Activated T-cell treated with anti-CD3 and anti-CD28 coated beads, Interleukin-2, amount 50 U/mL, for 48 hours (primary cell): ENCODE data around the gene ELK1.

ENCODE experiments used
- DNase-seq, 2 experiments: peaks; one replicate each; pipeline ENCODE4 v3.0.0-alpha.2; 2020

ELK1 gene

DNA sequence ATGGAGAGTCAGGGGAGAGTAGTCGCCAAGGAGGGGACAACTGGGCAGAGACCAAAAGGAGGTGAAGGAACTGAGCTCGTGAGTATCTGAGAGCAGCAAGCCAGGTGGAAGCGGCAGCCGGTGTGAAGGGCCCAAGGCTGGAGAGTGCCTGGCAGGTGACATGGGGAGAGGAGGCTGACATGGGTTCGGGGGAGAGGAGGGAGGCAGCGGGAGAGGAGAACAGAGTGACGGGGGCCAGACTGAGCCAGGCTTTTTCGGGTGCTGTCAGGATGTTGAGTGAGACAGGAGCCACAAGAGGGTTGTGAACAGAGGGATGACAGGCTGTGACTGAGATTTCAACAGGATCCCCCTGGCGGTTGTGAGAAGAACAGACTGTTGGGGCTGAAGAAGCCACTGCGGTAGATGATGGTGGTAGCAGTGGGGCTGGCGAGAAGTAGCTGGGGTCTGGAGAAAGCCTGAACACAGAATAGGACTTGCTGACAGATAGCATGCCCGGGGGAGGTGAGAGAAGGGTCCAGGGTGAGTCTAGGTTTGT is 5.7 kb downstream of the ELK1 start:
- DNase-seq: no peak

DNA sequence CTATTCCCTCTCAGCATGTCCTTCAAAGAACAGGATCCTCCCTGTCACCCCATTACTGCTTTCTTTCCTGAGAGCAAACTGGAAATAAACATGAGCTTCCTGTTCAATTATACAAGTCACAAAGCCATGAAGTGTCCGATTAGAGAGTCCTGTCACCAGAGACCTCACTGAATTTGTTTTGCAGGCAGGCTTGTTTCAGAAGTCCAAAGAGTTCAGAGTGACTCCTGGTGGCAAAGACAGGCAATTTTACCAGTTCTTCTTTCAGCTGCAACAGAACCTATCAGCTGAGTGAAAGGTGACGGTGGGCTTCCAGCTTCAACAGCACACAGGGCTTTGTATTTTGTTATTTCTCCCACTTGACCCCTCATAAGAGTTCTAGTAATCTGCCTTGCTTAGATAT is 6.4 kb downstream of the ELK1 start:
- no peak for DNase-seq

DNA sequence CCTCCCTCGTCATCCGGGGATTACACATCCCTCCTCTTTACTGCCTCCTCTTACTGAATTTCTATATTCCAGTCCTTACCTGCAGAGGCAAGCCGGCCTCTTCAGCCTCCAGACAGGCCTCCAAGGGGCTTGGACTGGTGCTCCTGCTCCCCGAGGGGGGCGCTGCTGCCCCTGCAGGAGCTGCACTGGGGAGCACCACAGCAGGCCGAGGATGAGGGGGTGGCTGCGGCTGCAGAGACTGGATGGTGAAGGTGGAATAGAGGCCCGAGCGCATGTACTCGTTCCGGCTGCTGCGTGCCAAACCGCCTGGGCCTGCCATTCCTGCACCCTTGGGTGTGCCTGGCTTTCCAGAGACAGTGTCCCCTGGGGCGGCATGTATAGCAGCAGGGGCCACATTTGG is 11.5 kb downstream of the ELK1 start:
- DNase-seq: no peak

DNA sequence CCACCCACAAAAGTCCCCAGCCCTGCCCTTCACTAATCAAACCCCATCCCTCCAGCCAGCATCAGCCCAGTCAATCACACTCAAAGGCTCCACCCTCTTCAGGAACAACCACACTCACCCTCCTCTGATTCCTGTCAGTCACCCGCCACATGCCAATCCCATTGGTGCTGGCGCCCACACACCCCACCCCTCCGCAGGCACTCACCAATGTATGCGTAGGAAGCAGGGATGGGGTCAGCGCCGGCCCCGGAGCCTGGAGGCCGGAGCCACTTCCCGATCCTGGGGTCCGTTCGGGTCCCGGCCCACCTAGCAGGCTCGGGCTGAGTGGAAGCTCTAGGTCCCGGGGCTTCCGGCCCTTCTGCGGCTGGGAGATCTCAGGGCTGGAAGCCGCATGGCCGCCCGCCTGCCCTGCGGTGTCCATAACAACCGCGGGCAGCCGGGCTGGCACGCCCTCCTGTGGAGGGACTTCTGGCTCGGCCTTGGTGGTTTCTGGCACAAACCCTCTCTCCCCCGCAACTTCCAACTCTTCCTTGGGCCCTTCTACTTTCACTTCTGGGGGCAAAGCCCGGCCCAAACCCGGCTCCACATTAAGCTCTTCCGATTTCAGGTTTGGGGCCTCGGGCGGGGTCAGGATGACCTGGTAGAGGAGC is 12.7 kb downstream of the ELK1 start:
- DNase-seq: peak in 1 of 2 experiments; percentile 57

DNA sequence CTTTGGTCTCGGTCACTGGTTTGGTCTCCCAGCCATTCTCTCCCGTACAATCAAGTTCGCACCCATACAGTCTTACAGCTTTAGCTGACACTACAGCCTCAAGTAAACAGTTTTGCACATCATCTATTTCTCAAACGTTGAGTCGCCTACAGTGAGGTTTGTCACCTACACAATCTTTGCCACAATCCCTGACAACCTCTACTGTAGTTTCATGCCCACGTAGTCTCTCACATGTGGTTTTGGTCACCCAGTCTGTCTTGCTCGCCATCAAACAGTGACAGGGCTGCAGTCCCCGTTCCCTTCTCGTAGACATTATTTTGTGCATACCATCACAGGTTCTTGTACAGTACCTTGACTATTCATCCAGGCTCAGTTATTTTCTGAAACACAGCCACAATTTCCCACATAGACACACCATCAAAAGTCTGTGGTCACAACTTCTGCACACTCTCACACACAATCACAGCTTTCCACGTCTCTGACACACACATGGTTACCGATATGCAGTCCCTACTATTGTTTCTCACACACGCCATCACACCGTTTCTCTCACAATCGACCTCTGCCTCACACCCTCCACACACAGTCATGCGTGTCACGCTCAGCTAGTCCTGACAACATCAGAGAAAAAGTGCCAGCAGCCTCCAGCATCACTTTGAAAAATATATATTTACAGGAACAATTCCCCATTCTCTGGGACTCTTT is 15.3 kb downstream of the ELK1 start:
- peak in 1 of 2 experiments; percentile 47 for DNase-seq

DNA sequence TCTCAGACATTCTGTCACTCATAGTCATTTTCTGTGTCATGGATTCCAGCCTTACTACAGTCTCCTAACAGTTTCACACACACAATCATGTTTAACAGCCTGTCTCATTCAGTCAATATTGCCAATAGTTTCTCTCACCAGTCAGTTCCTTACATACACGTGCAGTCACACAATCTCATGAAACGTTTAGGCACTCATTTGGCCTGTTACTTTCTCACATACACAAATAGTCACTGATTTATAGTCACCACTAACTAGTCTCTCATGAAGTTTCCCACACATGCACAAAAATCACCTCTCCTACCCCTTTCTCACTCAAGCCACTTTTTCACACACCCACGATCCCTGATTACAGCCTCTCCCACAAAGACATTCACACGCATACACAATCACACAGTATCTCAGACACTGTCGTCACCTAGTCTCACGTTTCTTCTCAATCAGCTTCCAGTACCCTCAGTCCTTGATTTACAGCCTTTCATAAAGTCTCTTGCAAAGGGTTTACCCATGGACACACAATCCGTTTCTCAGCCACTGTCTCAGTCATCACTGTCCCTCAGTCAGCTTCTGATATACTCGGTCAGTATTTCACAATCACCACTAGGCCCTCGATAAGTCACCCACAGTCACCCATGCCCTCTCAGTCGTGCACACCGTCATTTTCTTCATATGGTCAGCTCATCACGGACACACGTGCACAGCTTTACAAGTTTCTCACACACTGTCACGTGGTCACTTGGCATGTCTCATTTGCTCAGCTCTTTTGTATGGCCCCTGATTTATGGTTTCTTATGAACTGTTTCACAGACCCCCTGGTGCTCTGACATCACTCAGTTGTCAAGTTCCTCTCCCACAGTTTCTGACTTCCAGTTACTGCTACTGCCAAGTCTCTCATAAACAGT is 16.4 kb downstream of the ELK1 start:
- no peak for DNase-seq

DNA sequence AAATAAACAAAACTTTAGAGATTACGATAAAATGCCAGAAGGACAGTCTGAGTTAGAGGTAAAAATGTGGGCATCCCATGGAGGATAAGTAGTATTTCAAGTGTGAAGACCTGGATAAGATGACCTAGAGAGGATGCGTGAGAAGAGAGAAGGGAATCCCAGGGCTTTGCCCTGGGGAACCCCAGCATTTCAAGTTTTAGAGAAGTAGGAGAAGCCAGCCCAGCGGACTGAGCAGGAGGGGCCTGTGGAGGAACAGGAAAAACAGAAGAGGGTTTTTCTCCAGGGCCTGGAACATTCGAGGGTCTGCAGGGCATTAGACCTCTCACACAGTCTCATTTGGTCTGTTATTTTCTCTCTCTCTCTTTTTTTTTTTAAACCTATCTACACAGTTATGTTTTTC is 17.7 kb downstream of the ELK1 start:
- no peak for DNase-seq

DNA sequence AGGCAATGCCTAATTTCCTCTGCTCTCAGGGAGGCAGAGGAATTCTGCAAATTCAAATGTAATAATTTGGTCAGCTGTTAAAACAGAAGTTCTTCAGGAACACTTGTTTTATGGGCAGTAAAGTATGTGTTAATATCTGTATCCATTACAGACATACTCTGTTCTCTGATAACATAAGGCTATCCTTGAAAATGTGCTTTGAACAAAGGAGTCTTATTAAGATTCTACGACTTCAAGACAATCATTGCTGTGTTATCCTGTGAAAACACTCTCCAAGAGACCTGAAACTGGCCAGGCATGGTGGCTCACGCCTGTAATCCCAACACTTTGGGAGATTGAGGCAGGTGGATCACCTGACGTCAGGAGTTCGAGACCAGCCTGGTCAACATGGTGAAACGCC is 18.7 kb downstream of the ELK1 start:
- DNase-seq: no peak

DNA sequence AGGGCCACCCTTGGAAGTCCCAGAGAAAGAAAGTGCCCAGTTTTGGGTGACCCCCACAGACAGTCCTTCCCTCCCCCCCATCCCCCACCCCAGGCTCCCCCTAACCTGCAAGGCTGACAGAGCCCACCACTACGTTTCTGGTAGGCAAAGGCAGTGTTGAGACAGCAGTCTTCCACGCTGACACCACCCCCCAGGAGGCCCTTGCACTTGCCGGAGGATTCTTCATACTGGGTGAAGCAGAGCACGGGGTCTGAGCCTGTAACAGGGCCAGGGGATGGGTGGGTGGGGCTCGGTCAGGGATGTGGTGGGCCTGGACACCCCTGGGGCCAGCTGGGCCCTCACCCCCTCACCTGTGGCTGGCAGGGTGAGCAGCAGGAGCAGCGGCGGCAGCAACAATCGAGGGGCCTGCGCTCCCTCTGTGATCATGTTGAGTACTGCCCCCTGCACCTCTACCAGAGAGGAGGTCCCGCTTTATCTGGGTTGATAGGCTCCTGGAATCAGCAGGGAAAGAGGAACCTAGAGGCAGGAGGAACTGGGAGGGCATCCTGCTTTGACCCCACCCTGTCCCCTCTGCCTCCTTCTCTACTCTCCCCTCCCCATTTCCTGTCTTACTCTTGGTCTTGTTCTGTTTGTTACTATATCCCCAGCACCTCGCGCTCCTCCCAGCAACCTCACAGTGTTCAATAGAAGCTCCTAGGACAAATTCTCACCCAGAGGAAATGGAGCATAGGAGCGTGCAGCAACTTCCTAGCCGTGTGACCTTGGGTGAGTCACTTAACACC is 20.8 kb downstream of the ELK1 start, which contains the start of gene CFP:
TSS of gene CFP (minus strand) at position 512 of the 782 bp plus-strand sequence. CDS start at position 426, 86 bp downstream.
- no peak for DNase-seq

DNA sequence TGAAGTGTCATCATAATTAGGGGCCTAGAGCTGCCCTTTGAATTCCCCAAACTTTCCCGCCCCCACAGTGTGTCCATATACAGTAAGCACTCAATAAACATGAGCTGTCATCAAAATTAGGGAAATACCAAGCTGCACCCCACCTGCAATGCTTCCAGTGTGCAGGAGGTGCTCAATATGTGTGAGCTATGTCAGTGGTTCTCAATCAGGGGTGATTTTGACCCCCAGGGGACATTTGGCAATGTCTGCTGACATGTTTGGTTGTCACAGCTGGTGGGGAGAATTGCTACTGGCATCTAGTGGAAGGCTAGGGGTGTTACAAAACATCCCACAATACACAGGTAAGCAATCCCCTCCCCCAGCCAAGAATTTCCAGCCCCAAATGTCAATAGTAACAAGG is 21.4 kb downstream of the ELK1 start:
- no peak for DNase-seq

DNA sequence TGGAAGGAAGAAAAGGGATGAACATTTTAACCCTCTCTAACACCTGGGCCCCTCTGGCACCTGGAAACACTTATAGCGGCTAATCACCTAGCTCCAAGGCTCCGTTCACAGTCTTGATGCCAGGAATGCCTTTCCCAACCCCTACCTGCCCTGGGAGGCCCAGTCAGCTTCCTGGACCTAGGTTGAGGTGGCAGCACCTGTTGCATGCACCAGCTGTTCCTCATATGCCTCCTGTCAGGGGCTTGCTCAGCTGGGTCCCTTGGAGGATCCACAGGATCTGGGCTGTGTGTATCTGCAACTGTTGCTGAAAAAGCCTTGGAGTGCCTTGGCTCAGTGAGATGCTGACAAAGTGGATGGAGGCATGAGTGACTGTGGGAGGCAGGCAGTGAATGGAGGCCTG is 25.0 kb downstream of the ELK1 start:
- no peak for DNase-seq

DNA sequence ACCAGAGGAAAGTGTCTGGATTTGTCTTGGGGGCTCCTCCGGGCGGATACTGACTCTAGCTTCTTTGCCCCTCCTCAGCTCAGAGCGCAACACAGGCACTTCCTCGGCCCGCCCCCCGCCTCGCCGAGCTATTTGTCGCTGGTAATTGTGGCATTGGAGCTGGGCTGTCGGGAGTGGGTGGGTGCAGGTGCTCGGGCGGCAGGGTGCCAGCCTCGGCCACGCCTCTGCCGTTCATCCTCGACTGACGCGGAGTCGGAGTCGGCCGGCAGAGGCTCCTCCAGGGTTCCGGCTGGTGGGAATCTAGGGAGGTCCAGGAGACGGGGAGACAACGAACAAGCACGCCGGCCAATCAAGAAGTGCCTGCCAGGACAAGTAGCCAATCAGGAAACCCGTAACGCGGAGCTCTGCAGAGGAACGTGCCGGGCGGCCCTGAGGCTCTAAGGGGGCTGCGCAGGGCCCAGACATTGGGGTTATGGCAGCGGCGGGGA is 26.8 kb downstream of the ELK1 start:
- DNase-seq: peak; percentile 48 to 54

DNA sequence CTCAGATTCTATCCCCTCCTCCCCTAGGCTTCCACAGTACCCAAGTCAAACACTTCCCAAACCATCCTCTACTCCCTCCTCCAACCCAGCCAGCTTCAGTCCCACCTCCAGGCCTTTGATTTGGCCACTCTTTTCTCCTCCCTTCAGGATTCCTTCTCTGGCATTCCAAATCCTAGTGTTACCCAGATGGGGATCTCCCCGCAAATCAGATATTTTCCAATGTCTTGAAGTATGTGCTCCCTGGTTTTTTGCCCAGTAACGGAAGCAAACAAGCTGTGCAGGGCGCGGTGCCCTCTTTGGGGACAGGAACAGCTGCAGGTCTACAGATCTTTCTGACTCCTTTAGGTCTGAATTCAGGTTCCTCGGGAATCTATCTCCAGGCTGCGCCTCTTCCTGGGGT is 28.5 kb downstream of the ELK1 start:
- no peak for DNase-seq

DNA sequence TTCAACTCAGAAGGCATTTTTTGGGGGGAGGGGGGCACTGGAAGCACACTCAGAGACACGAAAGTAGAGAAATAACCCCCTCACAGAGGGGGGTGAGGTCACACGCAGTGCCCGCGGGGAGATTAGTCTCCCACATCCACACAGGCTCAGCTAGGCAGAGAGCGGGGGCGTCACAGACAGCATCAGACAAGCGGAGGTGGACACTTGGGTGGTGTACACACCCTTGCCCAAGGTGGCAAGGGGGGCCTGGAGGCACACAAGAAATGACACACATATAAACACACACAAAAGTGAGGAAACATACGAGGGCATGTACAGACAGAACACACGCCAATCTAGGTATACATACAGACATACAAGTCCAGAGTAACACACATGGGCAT is 30.1 kb downstream of the ELK1 start:
- no peak for DNase-seq

DNA sequence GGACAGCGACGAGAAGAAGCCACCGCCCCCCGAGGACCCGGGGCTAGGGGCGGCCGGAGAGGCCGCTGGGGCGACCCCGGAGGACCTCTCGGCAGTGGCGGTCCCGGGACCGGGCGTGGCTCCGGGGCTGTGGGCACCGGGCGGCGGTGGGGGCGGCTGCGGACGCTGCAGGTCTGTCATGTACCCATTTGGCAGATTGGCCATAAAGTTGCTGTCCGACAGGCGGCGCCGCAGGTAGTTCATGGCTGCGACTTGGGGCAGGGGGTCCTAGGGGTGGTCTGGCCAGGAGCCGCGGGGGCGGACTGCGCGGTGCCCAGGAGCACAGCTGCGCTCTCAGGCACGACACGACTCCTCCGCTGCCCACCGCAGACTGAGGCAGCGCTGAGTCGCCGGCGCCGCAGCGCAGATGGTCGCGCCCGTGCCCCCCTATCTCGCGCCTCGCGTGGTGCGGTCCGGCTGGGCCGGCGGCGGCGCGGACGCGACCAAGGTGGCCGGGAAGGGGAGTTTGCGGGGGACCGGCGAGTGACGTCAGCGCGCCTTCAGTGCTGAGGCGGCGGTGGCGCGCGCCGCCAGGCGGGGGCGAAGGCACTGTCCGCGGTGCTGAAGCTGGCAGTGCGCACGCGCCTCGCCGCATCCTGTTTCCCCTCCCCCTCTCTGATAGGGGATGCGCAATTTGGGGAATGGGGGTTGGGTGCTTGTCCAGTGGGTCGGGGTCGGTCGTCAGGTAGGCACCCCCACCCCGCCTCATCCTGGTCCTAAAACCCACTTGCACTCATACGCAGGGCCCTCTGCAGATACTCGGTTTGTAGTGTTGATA is 30.7 kb downstream of the ELK1 start, which contains the start of gene SYN1:
TSS of gene SYN1 (minus strand) at position 372 of the 817 bp plus-strand sequence. CDS start at position 243, 129 bp downstream.
- peak; percentile 76 to 85 for DNase-seq

DNA sequence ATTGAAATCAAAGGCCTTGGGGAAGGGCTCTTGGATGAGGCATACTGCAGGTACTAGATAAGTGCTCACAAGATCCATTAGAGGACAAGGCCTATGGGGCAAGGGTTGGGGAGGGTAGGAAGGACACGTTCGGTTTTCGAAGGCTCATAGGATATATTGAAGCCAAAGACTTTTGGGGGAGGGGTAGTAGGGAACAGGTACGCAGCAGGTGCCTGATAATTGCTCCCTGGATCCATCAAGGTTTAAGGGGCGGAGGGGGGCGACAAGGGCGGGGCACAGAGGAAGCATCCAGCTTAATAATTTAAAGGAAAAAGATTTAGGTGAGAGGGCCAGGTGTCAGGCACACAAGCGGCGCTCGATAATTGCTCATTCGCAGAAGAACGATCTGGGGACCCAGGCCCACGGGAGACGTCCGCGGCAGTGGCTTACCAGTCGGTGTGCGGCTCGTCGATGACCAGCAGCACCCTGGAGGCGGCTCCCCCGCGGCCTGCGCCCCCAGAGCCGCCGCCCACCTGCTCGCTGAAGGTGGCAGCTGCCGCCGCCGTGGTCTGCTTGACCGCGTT is 31.4 kb downstream of the ELK1 start:
- no peak for DNase-seq

DNA sequence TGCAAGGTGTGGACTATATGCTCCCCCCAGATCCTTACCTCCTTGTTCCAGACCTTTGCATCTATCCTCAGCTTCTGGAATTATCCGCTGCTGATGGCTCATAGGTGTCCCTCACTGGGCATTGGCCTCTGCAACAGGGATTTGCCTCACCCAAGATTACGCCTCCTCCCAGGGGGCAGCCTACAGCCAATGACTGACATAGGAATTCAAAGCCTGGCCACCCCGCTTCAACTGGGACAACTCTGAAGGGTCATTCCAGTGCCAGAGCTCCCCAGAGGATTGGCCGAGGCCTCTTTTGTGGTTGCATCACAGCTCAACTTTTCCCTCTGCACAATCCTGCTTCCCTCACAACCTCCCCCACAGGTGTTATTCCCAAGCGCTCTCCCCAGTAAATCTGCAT is 35.7 kb downstream of the ELK1 start:
- no peak for DNase-seq

DNA sequence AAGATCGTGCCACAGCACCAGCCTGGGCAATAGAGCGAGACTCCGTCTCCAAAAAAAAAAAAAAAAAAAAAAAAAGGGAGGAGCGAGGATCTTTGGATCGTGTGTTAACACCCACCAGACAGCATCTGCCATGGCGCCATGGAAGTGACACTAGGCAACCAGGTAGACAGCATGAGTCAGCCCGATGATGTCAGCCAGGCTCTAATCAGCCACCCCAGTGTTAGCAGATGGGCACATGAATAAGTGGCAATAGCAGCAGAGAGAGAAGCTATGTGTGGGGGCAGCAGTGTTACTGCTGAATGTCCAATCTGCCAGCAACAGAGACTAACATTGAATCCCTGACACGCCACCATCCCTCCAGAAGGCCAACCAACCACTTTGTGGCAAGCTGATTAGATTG is 37.3 kb downstream of the ELK1 start:
- no peak for DNase-seq

DNA sequence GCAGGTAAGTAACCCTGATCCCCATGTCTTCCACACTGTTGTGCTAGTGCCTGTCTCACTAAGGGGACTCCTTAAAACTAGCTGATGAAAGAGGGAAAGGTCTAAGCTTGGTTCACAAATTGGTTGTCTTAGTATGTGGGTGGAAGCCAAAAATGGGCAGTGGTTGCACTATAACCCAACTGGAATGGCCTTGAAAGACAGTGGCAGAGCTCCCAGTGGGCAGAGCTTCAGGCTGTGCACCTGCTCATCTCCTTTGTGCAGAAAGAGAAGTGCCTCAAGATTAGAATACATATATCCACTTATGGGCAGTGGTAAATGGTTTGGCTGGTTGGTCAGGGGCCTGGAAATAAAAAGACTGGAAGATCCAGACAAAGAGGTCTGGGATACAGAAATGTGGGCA is 37.9 kb downstream of the ELK1 start:
- DNase-seq: no peak

DNA sequence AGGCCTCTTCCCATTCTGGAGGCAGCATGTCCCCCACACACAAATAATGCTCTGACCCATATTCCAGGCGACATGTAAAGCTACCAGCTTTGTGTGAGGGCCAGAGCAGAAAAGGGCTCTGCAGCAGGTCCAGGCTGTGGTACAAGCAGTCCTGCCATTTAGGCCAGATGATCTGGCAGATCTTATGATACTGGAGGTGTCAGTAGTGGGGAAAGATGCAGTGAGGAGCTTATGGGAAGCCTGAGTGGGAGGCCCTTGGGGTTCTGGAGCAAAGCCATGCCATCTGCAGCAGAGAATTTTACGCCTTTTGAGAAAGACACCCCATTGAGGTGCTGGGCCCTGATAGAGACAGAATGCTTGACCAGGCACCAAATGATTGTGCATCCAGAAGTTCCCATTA is 38.4 kb downstream of the ELK1 start:
- DNase-seq: no peak

DNA sequence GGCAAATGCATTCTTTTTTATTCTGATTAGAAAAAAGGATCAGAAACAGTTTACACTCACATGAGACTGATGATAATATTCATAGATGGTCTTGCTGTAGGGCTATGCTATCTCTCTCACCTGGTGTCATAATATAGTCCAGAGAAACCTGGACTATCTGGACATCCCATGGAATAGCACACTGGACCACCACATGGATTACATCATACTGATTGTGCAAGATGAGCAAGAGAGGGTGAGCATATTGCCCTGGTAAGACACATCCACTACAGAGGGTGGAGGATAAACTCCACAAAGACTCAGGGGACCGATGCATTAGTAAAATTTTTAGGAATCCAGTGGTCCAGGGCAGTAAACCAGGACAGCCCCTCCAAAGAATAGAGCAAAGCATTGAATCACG is 38.9 kb downstream of the ELK1 start:
- DNase-seq: no peak
